Islet precursor cell (in vitro differentiated cells): ENCODE results near the gene ASXL1.
A peak's percentile ranks its signal among the peaks of the same experiment; 100 is the strongest.
"Not testable (repeated sequence)": the region's sequence is repeated elsewhere in the genome, so short reads cannot be mapped to it uniquely, and the experiment has no call there.

Experiments
- DNase-seq: peaks from one replicate; pipeline ENCODE4 v3.0.0-alpha.2; 2018

The ASXL1 gene

DNA sequence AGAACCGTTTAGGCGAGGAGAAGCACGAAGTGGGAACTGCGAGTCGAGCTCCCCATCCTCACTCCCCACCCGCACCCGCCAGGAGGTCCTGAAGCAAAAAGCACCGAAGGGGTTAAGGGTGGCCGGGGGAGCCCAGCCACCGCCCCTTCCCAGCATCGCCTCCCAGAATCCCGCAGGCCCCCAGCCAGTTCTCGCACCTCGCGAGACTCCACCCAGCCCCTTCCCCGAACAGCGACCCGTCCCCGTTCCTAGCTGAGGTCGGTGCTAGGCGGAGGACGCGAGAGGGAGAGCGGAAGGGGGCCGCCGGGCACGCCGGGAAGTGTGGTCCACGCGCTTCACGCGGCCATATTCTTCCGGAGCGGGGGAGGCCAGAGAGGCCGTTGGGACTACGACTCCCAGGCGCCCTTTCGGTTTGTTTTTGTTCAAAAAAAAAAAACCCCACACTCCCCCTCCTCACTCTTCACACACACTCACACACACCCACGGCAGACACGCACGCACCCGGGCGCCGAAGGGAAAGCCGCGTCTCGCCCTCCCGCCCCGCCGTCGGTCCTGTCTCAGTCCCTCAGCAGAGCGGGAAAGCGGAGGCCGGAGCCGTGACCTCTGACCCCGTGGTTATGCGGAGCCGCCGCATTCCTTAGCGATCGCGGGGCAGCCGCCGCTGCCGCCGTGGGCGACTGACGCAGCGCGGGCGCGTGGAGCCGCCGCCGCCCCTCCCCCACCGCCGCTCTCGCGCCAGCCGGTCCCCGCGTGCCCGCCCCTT lies at the start of gene ASXL1:
TSS of gene ASXL1 (plus strand) at position 463 of the 763 bp plus-strand sequence. CDS start 445 bp downstream, outside the sequence.
- peak; percentile 99 for DNase-seq

DNA sequence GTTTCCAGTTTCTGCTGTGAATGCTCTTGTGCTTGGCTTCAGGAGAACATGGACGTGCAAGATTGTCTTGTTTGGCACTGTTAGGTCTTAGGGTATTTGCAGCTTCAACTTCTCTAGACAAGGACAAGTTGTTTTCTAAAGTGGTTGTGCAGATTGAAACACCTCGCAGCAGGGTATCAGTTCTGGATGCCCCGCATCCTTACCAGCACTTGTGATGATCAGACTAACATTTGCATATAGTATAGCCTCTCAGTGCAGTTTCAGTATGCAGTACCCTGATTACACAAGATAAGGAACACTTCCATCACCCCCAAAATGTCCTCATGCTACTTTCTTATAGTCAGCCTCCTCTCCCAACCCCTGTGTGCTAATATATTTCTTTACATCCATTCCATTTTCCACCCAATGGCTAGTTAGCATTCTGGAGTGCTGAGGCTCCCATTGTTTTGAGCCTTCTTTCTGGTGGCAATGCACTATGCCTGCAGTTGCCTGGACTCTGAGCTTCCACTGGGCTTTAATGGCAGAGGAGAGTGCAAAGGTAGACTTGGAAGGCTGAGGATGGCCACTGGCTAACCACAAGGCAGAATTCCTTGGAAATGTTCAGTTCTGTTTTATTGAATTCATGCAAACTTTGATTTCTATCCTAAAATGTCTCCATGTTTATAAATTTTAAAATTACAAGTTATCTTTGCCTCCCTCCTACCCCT lies 45.3 kb upstream of the ASXL1 start:
- no peak for DNase-seq

DNA sequence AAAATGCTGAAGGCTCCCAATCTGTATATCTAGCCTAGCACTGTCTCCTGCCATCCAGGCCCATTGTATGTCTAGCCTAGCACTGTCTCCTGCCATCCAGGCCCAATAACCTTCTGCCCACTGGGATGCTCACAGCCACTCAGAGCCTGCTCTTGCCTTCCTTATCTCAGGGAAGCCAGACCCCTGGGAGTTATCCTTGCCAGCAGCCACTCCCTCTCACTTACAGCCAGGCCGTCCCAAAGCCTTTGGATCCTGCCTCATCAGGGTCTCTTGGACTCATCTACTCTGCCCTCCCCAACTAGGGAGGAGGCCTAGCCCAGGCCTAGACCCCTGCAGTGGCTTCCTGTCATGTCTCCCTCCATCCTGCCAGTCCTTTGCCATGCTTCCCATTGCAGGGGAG lies 43.4 kb upstream of the ASXL1 start:
- DNase-seq = no peak

DNA sequence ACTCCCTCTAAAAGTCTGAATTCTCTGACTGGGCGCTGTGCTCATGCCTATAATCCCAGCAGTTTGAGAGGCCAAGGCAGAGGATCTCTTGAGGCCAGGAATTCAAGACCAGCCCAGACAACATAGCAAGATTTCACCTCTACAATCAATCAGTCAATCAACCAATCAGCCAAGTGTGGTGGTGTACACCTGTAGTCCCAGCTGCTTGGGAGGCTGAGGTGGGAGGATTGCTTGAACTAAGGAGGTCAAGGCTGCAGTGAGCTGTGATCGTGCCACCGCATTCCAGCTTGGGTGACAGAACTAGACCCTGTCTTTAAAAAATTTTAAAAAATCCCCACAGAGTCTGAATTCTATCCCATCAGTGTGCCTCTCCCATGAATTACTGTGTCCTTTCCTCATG lies 42.7 kb upstream of the ASXL1 start:
- no peak for DNase-seq

DNA sequence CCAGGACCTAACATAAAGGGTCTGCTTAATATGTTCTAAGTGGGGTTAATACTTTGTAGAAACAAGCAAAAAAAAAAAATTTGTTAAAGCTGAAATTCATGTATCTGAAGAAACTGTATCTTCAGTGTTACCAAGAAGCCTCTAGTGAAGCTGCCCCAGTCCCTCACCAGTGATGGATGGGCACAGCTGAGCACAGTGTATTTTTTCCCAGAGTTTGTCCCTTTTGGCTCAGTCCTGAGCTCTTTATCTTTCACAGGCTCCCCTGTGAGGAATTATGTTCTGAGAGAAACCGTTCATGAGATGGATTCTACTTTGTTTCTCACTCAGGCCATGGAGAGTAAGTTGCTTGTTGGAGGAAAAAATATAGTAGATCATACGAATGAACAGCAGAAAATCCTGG lies 42.2 kb upstream of the ASXL1 start:
- DNase-seq = no peak

DNA sequence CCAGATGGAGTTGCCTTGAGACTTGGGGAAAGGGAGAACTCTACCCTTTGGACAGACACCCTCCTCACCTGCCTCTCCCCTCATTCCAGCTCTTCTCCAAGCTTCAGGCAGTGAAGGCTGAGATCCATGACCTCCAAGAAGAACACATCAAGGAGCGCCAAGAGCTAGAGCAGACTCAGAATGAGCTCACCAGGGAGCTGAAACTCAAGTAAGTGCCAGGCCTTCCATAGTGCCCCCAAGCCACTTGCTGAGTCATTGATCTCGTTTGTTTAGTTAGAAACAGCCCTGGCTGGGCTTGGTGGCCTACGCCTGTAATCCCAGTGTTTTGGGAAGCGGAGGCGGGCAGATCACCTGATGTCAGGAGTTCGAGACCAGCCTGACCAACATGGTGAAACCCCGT lies 41.5 kb upstream of the ASXL1 start:
- peak; percentile 60 for DNase-seq

DNA sequence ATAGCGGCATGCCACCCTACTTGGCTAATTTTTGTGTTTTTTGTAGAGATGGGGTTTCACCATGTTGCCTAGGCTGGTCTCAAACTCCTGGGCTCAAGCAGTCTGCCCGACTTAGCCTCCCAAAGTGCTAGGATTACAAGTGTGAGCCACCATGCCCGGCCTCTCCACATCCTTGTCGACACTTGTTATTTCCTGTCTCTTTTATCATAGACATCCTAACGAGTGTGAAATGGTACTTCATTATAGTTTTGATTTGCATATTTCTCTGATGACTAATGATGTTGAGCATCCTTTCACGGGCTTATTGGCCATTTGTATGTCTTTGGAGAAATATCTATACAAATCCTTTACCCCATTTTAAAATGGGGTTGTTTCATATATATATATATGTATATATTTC lies 39.0 kb upstream of the ASXL1 start:
- DNase-seq = no peak

DNA sequence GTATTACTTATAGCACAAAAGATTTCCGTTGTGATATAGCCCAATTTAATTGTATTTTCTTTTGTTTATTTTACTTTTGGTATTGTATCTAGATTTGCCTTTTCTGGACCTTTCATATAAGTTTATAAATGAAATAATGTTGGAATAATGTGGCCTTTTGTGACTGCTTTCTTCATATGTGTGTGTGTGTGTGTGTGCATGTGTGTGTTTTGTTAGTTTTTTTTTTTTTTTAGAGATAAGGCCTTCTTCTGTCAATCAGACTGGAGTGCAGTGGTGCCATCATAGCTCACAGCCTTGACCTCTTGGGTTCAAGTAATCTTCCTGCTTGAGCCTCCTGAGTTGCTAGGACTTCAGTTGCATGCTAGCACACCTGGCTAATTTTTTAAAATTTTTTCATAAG lies 37.8 kb upstream of the ASXL1 start:
- DNase-seq = no peak

DNA sequence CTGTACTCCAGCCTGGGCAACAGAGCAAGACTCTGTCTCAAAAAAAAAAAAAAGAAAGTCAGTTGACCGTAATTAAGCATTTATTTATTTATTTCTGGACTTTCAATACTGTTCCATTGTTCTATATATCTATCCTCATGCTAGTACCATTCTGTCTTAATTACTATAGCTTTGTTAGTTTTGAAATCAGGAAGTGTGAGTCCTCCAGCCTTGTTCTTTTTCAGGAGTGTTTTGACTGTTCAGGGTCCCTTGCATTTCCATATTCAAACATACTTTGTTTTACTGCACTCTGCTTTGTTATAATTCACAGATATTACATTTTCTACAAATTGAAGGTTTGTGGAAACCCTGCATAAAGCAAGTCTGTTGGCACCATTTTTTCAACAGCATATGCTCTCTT lies 36.7 kb upstream of the ASXL1 start:
- DNase-seq = no peak

DNA sequence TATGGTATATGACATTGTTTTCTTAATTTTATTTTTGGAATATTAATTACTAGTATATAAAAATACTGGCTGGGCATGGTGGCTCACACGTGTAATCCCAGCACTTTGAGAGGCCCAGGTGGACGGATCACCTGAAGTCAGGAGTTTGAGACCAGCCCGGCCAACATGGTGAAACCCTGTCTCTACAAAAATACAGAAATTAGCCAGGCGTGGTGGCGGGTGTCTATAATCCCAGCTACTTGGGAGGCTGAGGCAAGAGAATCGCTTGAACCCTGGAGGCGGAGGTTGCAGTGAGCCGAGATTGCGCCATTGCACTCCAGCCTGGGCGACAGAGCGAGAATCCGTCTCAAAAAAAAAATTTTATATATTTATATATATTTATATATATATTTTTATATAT lies 35.9 kb upstream of the ASXL1 start:
- DNase-seq = not testable (repeated sequence)

DNA sequence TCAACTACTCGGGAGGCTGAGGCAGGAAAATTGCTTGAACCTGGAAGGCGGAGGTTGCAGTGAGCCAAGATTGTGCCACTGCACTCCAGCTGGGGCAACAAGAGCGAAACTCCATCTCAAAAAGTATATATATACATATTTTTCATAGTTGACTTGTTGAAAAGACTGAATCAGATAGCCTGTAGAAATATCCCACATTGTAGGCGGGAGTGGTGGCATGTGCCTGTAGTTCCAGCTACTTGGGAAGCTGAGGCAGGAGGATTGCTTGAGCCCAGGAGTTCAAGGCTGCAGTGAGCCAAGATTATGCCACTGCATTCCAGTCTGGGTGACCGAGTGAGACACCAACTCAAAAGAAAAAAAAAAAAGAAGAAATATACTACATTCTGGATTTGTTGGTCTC lies 34.4 kb upstream of the ASXL1 start:
- DNase-seq = not testable (repeated sequence)

DNA sequence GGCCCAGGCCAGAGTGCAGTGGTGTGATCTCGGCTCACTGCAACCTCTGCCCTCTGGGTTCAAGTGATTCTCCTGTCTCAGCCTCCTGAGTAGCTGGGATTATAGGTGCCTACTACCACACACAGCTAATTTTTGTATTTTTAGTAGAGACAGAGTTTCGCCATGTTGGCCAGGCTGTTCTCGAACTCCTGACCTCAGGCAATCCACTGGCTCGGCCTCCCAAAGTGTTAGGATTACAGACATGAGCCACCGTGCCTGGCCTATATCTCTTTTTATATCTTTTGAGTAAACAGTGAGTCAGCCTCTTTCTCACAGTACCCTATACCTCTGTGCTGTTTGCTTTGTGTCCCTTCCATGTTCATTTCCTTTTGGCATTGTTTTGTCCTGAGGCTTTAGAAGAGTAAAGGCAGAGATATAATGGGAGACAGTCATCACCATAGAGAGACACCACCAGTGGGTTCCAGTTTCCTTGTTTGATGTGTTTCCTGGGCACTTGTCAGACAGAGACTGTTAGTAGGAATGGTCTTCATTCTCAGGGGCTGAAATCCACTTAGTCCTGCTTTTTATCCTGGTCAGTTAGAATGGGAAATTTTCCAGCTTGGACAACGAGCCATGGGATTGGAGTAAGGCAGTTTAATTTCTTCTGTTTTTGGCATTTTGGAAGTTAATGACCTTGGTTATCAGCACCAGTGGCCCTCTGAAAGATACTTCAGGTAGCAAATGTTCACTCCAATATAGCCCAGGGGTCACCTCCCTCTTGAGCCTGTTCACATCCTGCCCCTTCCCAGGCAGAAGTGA lies 32.2 kb upstream of the ASXL1 start:
- peak; percentile 66 for DNase-seq

DNA sequence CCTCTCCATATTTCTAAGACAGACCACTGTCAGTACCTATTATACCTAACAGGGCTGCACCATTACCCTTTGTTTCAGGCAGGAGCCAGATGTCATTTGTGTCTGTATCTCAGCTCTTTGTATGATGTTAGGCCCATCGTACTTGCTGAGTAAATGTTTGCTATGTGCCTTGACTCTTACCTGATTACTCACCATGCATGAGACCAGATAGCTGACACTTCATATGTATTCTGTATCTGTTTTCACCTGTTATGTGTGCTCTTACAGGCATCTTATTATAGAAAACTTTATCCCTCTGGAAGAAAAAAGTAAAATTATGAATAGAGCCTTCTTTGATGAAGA lies 31.7 kb upstream of the ASXL1 start:
- DNase-seq = no peak

DNA sequence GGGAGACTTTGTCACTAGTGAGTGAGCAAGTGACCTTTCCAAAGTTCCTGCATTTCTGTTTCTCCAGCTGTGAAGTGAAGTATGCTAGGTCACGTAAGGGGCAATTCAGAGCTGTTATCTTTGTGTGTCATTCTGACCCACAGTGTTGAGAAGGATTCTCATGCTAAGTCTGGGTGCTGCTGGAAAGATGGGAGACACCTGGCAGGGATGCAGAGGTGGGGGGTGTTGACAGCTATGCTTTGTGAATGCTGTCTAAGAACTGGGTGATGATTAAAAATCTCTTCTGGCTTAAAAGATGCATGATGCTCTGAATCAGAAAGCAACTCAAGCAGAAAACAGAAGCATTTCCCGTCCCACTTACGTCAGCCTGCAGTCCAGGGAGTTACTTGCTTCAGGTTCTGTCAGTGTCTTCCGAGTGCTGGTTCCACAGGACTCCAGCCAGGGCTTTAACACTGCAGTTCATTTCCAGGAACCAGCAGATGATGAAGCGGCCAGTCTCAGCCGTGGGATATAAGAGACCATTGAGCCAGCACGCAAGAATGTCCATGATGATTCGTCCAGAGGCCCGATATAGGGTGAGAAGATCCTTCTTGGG lies 30.9 kb upstream of the ASXL1 start:
- no peak for DNase-seq

DNA sequence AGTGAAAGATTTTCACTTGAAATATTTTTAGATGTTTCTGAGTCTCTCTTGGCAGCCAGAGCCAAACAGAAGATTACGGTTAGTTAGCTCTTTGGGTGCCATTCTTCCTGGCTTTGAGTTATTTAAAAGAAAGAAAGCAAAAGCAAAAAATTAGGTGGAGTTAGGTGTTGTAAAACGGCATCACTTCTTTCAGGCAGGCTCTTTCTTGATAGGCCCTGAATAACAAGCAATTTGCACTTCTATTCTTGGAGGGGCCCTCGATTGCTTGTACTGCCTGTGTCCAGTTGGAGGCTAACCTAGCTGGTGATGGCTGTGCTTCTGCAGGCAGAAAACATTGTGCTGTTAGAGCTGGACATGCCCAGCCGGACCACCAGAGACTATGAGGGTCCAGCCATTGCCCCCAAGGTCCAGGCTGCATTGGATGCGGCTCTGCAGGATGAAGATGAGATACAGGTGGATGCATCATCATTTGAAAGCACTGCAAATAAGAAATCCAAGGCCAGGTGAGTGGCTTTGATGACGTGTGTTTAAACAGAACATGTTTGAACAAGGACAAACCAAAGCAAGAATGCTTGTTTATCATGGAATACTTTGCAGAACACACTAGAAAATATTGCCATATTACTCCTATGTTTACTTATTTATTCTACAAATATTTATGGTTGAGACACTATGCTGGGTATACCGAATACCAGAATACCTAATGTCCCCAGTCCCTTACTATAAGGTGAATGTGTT lies 28.1 kb upstream of the ASXL1 start:
- DNase-seq = no peak

DNA sequence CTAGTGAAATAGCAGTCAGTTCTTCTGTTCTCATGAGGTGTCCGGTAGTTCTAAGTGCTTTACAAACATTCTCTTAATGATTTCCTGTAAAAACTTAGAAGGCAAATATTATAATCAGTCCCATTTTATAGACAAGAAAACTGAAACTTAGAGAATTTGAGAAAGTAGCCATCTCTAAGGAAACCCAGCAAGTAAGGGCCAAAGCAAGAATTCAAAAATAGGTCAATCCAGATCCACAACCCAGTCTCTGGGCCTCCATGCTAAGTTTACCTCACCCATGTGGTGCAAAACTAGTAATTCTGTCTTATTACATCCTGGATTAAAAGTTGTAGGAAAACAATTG lies 27.6 kb upstream of the ASXL1 start:
- no peak for DNase-seq

DNA sequence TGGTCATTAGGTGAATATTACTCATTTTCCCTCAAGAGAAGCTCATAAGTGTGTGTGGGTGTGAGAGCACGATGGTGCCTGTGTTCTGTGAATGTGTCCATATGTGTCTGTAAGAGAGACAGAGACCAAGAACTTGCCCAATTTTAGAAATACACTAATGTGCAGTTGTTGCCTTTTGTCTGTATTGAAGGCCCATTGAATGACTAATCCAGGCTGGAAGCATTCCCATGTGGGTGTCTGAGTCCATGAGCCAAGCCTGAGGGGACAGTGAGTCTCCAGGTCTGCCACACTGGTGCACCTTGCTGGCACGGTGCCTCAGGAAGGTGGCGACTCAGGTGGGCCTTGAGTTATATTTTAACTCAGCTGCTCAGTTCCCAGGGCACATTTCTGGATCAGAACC lies 25.5 kb upstream of the ASXL1 start:
- DNase-seq = no peak

DNA sequence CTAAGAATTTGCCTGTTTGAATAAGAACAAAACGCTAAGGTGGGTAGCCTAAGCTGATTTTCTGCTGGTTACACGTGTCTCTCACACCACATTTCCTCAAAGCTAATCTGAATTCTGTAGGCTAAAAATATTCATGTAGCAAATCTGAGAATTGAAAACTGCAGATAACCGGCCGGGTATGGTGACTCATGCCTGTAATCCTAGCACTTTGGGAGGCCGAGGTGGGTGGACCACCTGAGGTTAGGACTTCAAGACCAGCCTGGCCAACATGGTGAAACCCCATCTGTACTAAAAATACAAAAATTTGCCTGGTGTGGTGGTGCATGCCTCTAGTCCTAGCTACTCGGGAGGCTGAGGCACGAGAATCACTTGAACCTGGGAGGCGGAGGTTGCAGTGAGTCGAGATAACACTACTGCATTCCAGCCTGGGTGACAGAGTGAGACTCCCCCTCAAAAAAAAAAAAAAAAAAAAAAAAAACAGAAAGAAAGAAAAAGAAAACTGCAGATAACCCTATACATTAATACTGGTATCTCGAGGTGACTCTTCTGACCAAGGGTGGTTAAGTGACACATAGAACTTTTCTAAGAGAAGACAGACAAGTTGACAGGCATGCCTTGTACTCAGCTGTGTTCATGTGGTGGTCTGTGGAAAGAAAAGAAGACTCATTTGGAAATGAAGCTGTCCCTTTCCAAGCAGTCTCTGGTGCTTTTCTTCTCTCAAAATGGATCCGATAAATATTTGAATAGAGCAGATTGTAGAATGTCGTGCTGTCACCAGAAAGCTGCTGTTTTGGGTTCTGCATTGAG lies 24.7 kb upstream of the ASXL1 start:
- DNase-seq = no peak

DNA sequence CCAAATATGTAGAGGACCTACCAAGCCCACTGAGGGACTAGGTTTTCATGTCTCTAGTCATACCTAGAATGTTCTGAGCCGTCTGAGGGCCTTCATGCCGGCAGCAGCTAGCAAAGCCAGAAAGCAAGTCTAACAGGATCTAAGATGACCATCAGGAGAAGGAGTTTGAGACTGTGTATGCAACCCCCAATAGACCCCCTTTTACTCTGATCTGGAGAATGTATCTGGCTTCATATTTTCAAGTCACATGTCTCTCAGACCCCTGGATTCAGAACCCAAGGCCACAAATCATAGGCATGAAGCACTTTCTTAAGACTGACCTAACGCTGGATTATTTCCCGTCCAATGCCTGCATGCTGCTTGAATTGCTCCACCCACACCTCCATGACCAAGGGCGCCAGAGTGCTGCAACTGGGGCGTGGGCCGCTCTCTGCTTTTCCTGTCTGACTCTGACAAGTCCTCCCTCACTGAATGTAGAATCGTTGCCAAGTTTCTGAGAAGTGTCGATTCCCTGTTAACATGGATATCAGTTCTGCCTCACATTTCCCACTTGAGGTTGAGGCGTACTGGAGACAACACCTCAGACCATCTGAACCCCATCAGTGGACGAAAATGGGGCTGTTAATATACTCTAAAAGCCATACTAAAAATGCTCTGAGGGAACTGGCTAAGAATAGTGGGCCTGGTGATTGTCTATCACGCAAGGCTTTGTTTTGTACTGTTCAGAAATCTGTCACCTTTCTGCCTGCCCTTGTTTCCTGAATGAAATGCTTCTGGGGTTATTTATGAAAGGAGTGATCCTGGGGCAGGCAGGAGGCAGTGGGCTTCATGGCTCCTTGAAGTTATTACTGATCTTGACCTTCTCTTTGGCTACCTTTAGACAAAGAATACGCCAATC lies 23.9 kb upstream of the ASXL1 start:
- DNase-seq = no peak

DNA sequence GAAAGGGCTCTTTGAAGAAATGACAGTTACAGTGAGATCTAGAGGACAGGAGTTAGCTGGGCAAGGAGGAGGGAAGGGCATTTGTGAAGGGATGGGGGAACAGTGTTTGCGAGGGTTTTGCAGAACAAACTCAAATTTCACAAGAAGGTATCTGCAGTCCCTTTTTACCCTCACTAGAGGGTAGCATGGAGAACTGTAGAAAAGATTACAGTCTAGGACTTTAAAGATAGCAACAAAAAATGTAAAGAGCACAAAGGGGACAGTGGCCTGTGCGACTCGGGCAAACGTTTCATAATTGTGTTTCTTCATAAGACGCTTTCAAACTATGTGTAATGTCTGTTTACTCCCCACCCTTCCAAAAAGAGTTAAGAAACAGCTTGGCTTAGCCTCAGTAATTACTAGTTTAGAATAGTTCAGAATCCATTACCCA lies 21.2 kb upstream of the ASXL1 start:
- no peak for DNase-seq
